Measurements from ENCODE around the gene PLK2.
A peak's percentile ranks its signal among the peaks of the same experiment; 100 is the strongest.

The PLK2 gene

GRCh38 chr5:58477760-58478376 lies 18.0 kb upstream of the PLK2 start:
- DNase-seq: peak; percentile 43 to 49 (median 46)

DNA sequence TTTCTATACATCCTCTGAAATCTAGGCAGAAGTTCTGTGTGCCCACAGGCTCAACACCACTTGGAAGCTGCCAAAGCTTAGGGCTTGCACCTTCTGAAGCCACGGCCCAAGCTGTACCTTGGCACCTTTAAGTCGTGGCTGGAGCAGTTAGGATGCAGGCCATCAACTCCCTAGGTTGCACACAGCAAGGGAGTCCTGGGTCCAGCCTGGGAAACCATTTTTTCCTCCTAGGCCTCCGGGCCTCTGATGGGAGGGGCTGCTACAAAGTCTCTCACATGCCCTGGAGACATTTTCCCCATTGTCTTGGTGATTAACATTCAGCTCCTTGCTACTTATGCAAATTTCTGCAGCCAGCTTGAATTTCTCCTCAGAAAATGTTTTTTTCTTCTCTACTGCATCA lies 15.5 kb upstream of the PLK2 start:
- DNase-seq: no peak

DNA sequence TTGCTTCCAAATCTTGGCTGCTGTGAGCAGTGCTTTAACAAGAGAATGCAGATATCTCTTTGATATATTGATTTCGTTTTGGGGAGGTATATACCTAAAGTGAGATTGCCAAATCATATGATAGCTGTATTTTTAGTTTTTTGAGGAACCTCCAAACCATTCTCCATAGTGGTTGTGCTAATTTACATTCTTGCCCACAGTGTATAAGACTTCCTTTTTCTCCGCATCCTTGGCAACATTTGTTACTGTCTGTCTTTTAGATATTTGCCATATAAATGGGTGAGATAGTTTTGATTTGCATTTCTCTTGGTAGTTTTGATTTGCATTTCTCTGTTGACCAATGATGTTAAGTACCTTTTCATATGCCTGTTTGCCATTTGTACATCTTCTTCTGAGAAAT lies 10.0 kb upstream of the PLK2 start:
- peak; percentile 34 to 57 (median 43) for DNase-seq

- DNase-seq: peak; percentile 65 to 72 (median 70)
Measured at GRCh38 chr5:58466939-58467338, 7.1 kb upstream of the PLK2 start.

GRCh38 chr5:58462623-58463230 lies 2.8 kb upstream of the PLK2 start:
- DNase-seq: peak; percentile 62 to 82 (median 78)

GRCh38 chr5:58462154-58462553 lies 2.3 kb upstream of the PLK2 start:
- DNase-seq: peak; percentile 53 to 68 (median 59)

DNA sequence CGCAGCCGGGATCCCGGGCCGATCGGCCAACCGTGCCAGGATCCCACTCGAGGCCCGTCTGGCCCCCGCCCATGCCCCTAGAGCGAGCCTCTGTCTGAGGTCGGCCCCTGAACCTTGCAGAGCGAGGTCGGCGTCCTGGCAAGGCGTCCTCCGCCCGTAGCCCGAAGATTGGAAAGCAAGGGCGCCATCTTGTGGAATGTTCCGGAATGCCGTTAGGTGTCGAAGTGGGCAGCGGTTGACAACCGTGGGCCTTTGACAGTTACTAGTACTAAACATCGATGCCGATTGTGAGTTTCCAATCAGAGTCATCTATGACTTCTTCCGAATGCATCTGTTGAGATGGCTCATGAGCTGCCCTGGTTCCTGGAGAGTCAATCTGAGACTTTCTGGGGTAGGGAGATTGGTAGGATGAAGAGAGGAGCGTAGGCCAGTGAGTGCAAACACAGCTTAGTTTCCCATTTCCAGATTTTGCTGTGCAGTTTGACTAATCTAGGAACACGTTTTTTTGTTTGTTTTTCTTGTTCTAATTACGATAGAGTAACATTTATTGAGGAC lies 923 bp upstream of the PLK2 start:
- DNase-seq: peak; percentile 92 to 96 (median 93)

DNA sequence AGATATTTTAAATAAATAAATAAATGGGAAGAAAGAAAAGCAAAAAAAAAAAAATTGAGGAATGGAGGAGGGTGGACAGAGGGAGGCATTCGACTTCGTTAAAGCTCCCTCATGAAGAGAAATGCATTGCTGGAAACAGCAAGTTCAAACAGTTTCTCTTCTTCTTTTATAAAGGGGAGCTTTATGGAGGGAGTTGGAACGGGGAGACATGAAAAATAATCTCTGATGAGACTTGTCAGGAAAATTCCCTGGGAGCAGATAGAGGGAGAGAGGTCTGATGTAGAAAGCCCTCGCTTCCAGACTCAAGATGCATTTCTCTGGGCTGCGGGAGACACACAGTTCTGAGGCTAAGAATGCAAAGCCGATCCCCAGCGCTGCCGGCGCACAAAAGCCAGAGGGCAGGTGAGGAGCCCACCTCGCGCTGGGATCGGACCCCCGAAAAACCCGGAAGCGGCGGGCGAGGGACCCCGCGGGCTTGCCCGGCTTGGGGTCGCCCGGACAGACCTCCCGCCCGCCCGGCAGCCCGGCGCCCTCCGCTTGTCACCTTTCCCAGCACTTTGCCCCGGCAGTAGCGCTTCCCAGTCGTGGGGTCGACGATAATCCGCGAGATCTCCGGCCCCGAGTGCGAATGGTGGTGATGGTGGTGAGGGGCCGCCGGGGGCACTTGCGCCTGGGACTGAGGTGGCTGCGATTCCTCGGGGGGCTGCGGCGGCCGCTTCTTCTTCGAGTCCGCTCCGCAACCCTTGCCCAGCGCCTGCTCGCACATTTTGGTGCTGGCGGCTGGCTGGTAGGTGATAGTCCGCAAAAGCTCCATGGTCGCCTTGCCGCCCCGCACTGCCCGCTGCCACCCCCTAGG lies 512 bp downstream of the PLK2 start:
- DNase-seq: peak; percentile 32 to 44 (median 42)

GRCh38 chr5:58458743-58459145 lies 1.1 kb downstream of the PLK2 start:
- no peak for DNase-seq

DNA sequence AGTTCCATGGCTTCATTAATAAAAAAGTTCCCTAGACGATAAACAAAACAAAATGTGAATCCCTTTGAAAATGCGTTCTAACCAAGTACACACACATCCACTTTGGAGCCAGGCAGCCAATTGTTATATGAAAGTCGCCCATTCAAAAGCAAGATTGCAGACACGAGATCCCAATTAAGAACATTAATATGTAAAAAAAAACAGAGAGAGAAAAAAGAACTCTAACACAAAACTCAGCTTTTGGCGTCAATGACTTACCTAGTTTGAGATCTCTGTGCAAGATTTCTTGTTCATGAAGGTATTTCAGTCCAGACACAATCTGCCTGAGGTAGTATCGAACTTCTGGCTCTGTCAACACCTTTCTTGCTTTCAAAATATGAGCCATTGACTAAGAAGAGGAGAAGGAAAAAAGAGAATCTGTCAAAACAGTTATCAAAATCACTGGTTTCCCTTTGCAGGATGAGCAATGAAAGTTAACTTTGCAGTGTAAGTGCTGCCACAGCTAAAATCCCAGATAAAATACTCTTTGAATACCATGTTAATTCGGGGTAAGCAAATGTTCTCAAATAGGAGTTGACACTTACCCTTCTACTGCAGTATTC lies 1.6 kb downstream of the PLK2 start:
- no peak for DNase-seq

- no peak for DNase-seq
Measured at GRCh38 chr5:58457050-58457449, 2.8 kb downstream of the PLK2 start.

GRCh38 chr5:58456486-58456885 lies 3.4 kb downstream of the PLK2 start:
- no peak for DNase-seq

DNA sequence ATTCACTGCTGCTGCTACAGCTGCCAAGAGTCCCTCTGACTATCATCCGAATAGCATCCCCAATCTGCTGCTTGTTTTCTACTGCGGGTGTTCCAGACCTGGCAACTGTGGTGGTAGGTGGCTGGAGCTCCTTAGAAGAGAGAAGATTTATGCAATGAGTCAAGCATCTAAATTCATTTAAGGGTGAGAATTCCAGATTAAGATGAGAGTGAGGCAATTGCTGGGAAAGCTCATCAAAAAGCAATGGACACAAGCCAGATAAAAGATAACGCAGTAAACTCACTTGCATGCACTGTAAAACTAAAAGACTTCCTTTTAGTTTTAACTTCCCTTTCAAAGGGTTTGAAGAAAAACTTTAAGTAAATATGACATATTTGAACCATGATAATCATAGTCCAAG lies 3.9 kb downstream of the PLK2 start:
- no peak for DNase-seq

- DNase-seq: no peak
Measured at GRCh38 chr5:58455480-58455879, 4.4 kb downstream of the PLK2 start.

- no peak for DNase-seq
Measured at GRCh38 chr5:58455066-58455465, 4.8 kb downstream of the PLK2 start.

GRCh38 chr5:58454025-58454424 lies 5.9 kb downstream of the PLK2 start:
- no peak for DNase-seq

- DNase-seq: no peak
Measured at GRCh38 chr5:58453306-58453705, 6.6 kb downstream of the PLK2 start.

DNA sequence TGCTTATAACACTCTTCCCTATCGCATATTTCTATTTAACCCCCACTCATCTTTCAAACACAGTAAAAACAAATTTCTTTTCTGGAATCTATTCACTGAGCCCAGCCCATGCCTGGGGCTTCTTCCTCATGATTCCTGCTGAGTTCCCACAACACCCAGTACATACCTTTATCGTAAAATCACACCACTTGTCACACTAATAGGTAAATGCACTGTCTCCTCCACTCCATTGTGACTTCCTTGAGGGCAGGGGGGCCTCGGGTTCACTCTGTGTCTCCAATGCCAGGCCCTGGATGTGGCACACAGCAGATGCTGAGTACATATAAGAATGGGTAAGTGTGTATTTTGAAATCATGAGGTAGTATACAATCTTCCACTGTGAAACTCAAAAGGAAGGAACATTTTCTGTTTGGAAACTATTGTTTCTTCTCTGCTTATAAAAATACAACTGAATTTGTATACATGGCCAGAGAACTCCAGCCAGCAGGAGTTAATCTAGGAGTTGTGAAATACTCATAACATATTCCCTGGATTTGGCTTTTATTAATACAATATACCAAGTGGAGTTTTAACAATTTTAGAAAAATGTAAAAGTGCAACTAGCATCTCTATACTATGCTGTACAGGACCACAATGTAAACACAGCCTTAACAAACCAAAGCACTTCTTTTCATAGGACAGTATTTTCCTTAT lies 7.2 kb downstream of the PLK2 start:
- no peak for DNase-seq

DNA sequence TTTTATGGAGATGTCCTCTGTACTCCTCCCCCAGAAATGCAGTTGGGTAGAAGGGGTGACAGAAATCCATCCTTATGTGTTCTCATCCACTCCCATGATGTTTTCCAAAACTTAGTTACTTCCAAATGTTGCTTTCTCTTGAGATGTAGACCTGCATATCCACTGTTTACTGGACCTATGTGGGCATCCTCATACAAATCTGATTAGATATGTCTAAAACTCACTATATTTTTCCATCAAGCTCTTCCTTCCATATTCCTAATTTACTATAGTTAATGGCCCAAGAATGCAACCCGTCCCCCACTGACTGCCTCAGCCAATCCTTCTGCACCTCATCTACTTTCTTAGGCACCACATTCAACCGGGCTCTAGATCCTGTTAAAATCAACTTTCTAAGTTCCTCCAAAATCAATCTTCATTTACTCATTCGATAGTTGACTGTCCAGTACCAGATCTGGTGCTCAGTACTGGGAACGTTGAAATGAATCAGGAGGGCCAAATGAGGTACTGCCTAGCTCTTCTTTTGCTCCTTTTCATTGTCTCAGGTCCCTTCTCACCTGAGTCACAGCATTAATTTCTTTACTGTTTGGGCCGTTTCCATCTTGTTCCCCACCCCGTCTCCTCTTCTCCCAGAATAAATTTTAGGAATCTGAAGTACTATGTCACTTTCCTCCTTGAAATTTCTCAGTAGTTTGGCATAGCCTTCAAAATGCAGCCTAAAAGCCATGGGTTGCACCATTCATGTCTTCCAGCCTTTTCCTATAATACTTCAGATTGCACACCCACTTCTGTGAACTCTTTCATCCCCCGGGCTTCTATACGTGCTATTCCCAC lies 7.9 kb downstream of the PLK2 start:
- no peak for DNase-seq

DNA sequence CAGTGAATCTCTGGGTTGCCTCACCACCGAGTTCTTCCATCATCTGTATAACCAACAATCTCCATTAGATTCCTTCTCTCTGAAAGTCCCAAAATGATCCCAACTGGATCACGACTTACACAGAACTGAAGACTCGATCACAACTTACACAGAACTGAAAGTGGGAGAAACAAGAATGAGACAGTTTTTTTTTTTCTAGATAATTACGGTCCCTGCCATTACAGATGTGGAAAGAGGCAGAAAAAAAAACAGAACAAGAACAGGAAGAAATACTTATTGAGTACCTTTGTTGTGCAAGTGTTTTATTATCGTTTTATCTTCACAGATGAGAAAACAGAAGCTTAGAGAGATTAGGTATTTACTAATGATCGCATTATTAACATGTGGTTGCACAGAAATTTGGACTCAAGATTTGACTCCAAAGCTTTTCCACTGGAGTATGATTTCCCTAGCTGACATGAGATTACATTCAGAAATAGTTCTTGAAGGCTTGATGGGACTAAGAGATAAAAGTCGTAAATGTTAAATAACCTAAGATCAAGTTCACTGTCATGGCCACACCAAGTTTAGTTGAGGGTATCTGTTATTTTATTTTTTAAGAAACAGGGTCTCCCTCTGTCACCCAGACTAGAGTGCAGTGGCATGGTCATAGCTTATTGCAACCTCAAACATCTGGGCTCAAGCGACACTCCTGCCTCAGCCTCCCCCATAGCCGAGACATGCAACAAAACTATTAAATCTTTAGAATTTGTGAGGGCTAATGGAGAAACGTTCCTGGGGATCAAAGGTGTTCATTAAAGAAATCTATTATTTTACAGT lies 8.9 kb downstream of the PLK2 start:
- peak; percentile 9 to 57 (median 28) for DNase-seq

GRCh38 chr5:58450018-58450417 lies 9.9 kb downstream of the PLK2 start:
- DNase-seq: peak; percentile 20 to 38 (median 35)
